GM12865 (cell line): Measurements from ENCODE around the gene SLC17A5.
A peak's percentile ranks its signal among the peaks of the same experiment; 100 is the strongest.

Experiments
- DNase-seq: peaks from one replicate; pipeline ENCODE4 v3.0.0; 2010; ENCODE audit warnings: low read depth
- H3K4me3 ChIP-seq: 2 replicates; pipeline ENCODE4 v1.5.1; 2011; ENCODE audit warnings: mild to moderate bottlenecking, low read depth, low read length, control low read depth
- TF ChIP-seq, protein P1 (sequence below): IDR thresholded peaks from 2 replicates; pipeline ENCODE4 v1.5.1; 2011; ENCODE audit warnings: low read length, control low read depth, low read depth, inconsistent platforms; ENCODE audit not compliant: insufficient read depth; ENCODE audit errors: missing control alignments

SLC17A5 gene, protein sequence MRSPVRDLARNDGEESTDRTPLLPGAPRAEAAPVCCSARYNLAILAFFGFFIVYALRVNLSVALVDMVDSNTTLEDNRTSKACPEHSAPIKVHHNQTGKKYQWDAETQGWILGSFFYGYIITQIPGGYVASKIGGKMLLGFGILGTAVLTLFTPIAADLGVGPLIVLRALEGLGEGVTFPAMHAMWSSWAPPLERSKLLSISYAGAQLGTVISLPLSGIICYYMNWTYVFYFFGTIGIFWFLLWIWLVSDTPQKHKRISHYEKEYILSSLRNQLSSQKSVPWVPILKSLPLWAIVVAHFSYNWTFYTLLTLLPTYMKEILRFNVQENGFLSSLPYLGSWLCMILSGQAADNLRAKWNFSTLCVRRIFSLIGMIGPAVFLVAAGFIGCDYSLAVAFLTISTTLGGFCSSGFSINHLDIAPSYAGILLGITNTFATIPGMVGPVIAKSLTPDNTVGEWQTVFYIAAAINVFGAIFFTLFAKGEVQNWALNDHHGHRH

DNA sequence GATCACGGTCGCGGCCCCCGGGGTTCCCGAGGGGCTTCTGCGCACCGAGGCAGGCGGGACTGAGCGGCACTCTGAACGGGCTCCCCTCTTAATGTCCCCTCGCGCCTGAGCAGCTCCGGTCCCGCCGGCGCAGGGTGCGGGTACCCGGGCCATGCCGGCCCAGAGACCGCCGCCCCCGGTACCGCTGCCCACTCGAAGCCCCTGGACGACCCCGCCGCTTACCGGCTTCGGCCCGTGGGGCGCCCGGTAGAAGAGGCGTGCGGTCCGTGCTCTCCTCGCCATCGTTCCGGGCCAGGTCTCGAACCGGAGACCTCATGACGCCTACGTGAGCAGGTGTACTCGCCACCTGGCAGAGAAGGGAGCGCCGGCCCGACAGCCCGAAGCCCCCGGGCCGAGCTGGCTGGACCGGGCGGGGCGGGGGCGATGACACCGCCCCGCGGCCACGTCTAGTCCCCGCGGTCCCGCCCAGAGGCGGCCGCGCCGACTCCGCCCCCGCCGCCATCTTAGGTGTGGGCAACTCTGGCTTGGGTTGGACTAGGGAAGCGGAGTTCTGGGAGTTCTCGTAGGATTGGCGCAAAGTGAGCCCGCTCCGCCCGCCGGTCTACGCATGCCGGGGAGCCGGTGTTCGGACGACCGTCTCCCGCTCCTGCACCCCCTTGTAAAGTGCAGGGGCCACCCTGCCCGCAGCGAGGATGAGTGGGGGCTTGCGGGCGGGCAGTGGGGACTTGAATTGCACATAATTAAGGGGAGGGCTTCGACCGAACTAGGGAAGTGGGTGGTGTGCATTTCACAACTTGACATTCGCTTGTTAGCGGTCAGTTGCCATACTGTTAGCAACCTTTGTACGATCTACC, at the start of gene SLC17A5:
Gene SLC17A5, minus strand, starts transcription at position 422 of the 854 bp plus-strand sequence. Its CDS starts 106 bp downstream, at position 316.
- TF ChIP-seq, protein P1, sequence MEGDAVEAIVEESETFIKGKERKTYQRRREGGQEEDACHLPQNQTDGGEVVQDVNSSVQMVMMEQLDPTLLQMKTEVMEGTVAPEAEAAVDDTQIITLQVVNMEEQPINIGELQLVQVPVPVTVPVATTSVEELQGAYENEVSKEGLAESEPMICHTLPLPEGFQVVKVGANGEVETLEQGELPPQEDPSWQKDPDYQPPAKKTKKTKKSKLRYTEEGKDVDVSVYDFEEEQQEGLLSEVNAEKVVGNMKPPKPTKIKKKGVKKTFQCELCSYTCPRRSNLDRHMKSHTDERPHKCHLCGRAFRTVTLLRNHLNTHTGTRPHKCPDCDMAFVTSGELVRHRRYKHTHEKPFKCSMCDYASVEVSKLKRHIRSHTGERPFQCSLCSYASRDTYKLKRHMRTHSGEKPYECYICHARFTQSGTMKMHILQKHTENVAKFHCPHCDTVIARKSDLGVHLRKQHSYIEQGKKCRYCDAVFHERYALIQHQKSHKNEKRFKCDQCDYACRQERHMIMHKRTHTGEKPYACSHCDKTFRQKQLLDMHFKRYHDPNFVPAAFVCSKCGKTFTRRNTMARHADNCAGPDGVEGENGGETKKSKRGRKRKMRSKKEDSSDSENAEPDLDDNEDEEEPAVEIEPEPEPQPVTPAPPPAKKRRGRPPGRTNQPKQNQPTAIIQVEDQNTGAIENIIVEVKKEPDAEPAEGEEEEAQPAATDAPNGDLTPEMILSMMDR = no peak
- DNase-seq = peak; percentile 95
- H3K4me3 ChIP-seq = peak within 1 kb of the TSS; percentile 98

DNA sequence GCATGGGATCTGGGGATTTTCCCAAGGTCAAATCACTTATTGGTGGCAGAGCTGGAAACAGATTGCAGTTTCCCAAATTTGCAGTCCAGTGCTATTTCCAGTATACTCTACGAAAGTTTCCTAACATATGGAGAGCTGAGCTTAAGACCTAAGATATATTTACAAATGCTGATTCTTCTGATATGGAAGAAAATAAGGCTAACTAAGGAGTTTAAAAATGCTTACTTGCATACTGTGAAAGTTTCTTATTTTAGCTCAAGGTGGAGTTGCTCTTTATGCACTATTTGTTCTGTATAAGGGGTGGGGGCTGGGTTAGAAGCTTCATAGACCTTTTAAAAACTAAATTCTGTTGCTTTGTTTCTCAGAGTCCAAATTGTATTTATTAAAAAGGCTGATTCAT, 49.7 kb upstream of the SLC17A5 start:
- DNase-seq = no peak
- TF ChIP-seq, protein P1 = no peak
- H3K4me3 ChIP-seq = no peak overlapping the region

DNA sequence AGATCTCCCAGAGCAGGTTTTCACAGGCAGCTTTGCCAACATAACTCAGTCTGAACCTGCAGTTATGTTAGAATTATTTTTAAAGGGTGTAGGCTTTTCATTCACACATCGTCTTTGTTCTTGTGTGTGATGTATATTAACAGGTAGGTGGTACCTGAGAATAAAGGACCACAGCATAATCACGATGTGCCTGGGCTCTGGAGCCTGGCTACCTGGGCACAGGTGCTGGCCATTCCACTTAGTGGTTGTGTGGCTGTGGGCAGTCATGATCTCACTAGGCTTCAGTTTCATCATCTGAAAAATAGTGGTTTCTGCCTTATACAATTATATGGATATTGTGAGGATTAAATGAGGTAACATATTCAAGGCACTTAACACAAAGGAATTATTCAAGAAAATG, 48.7 kb upstream of the SLC17A5 start:
- no peak for DNase-seq
- H3K4me3 ChIP-seq = no peak overlapping the region
- TF ChIP-seq, protein P1 = no peak

DNA sequence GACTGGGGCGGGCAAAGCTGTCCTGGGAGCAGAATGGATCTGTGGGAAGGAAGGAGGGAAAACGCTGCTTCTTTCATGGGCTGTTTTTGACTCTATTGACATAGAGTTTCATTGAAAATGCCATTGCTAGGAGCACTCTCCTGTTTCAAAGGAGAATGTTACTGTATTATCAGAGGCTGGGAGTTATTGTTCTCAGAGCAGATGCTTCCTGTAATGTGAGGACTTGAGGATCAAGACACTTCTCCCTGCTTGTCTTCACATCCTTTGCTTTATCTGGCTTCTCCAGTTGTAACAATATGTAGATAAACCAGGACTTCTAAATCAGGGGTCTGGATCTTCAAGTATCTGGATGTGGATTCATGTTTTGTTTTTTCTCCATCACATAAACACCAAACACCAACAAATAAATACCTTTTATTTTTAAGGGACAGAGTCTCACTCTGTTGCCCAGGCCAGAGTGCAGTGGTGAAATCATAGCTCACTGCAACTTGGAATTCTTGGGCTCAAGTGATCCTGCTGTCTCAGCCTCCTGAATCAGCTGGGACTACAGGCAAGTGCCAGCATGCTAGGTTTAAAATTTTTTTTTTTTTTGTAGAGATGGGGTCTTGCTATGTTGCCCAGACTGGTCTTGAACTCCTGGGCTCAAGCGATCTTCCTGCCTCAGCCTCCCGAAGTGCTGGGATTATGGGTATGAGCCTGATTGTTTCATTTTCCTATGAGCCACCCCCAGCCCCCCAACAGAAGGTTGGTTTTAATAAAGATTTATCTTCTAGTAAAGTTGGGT, 46.1 kb upstream of the SLC17A5 start:
- no peak overlapping the region for H3K4me3 ChIP-seq
- no peak for DNase-seq
- TF ChIP-seq, protein P1 = no peak

- DNase-seq = no peak
- peak overlapping the region; percentile 47; the same call in 1 of the 2 replicates for H3K4me3 ChIP-seq
Observed at GRCh38 chr6:73696966-73697655, 43.3 kb upstream of the SLC17A5 start.

More at GRCh38 chr6:73696966-73697655, 43.3 kb upstream of the SLC17A5 start:
- TF ChIP-seq, protein P1 = no peak
